Stimulated activated CD4-positive, alpha-beta T cell treated with anti-CD3 and anti-CD28 coated beads, Interleukin-2, amount 100 ng/mL, for 4 hours (primary cell): Measurements from ENCODE around the gene SIGMAR1.

ENCODE experiments used
- DNase-seq: peaks from one replicate; pipeline ENCODE4 v3.0.0-alpha.2; 2020; ENCODE audit warnings: low read depth

The SIGMAR1 gene

GRCh38 chr9:34603610-34604231, 33.9 kb downstream of the SIGMAR1 start:
- peak; percentile 70 for DNase-seq

GRCh38 chr9:34601937-34602573, 35.5 kb downstream of the SIGMAR1 start:
- no peak for DNase-seq

GRCh38 chr9:34600908-34601307, 36.7 kb downstream of the SIGMAR1 start:
- no peak for DNase-seq

- no peak for DNase-seq
These were observed 38.0 kb downstream of the SIGMAR1 start for GRCh38 chr9:34599546-34599945.

- no peak for DNase-seq
These were observed 43.4 kb downstream of the SIGMAR1 start for GRCh38 chr9:34594177-34594576.

- DNase-seq = no peak
These were observed 44.5 kb downstream of the SIGMAR1 start for GRCh38 chr9:34592895-34593601.

GRCh38 chr9:34591917-34592866, 45.4 kb downstream of the SIGMAR1 start:
- no peak for DNase-seq

- DNase-seq = peak; percentile 59
These were observed 46.2 kb downstream of the SIGMAR1 start for GRCh38 chr9:34591248-34591916.

- no peak for DNase-seq
These were observed 47.0 kb downstream of the SIGMAR1 start for GRCh38 chr9:34590381-34591247.

GRCh38 chr9:34589636-34590380, 47.8 kb downstream of the SIGMAR1 start, which contains the start of gene CNTFR:
TSS of gene CNTFR (minus strand) at chr9:34589724. CDS start at chr9:34568981, 20,743 bp downstream.
- DNase-seq = no peak

- DNase-seq = no peak
These were observed 48.6 kb downstream of the SIGMAR1 start for GRCh38 chr9:34588671-34589635.

GRCh38 chr9:34587271-34587670, 50.3 kb downstream of the SIGMAR1 start:
- DNase-seq = no peak

GRCh38 chr9:34585946-34586669, 51.5 kb downstream of the SIGMAR1 start:
- DNase-seq = no peak

GRCh38 chr9:34584970-34585369, 52.6 kb downstream of the SIGMAR1 start:
- DNase-seq = no peak
